ENCODE results near the gene TRIM71. TPM values are rescaled to one million over a fixed set of nuclear protein-coding genes. Genes with fewer than 3 reads are reported as not detected.

The TRIM71 gene
- total RNA-seq, 1 donor from 2014 or later, result 17.2 TPM

DNA sequence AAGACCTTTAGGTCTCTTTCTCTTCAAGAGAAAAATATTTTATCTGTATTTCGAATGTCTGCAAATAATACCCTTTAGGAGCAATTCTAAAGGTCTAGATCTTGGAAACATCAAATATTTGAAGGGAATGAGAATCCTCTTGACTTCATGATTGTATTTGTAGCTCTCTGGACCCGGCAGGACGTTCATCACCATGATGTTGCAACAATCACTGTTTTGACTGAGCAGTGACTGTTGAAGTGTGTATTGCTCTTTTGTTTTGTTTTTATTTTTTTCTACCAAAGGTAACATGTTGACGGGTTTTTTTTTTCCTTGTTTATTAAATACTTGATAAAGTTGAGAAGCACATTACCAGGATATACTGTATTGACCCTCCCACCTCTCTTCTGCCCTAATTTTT is 78.3 kb downstream of the TRIM71 start:
- H3K9ac ChIP-seq (ENCODE audit: low read length), result no peak overlapping the region
- Mint-ChIP-seq H3K9me3 (ENCODE audit: unreplicated experiment) (no peaks in the 10 kb centered on the region), H3K4me1 (ENCODE audit: low read depth, unreplicated experiment) (no peaks in the 10 kb centered on the region), H3K36me3 (ENCODE audit: low read depth, unreplicated experiment) (peaks cover 20% of the 10 kb centered on the region), H3K27me3 (ENCODE audit: low read depth, unreplicated experiment) (no peaks in the 10 kb centered on the region), H3K27ac (ENCODE audit: unreplicated experiment) (no peak overlapping the region), H3K4me3 (ENCODE audit: unreplicated experiment) (no peak overlapping the region)
- H3K36me3 ChIP-seq (ENCODE audit: insufficient read depth, low read length), result no peaks in the 10 kb centered on the region
- no peak overlapping the region for H3K4me3 ChIP-seq (ENCODE audit: insufficient read depth, low read depth, low read length)
- no peaks in the 10 kb centered on the region for H3K9me3 ChIP-seq (ENCODE audit: insufficient read depth, low read depth, low read length)
- H3K4me2 ChIP-seq (ENCODE audit: low read length), result no peak overlapping the region
- H3K27me3 ChIP-seq (ENCODE audit: insufficient read depth, low read length), result peaks cover 27% of the 10 kb centered on the region
- H4K20me1 ChIP-seq (ENCODE audit: insufficient read depth, low read length), result no peaks in the 10 kb centered on the region
- FAIRE-seq (no peak), DNase-seq (ENCODE audit: low read depth) (no peak)
- no peak for TF ChIP-seq CTCF (IDR thresholded peaks at IDR 0.05; ENCODE audit: insufficient read depth, low read depth, low read length)
- TF ChIP-seq EZH2 (IDR thresholded peaks at IDR 0.05; ENCODE audit: insufficient read depth, low read length), result no peak
- no peak overlapping the region for H2AFZ ChIP-seq (ENCODE audit: low read depth, low read length)
- H3K27ac ChIP-seq (ENCODE audit: low read depth, low read length), result no peak overlapping the region
- H3K79me2 ChIP-seq (ENCODE audit: insufficient read depth, low read length), result no peaks in the 10 kb centered on the region
- H3K4me1 ChIP-seq (ENCODE audit: insufficient read depth, low read length), result no peaks in the 10 kb centered on the region

DNA sequence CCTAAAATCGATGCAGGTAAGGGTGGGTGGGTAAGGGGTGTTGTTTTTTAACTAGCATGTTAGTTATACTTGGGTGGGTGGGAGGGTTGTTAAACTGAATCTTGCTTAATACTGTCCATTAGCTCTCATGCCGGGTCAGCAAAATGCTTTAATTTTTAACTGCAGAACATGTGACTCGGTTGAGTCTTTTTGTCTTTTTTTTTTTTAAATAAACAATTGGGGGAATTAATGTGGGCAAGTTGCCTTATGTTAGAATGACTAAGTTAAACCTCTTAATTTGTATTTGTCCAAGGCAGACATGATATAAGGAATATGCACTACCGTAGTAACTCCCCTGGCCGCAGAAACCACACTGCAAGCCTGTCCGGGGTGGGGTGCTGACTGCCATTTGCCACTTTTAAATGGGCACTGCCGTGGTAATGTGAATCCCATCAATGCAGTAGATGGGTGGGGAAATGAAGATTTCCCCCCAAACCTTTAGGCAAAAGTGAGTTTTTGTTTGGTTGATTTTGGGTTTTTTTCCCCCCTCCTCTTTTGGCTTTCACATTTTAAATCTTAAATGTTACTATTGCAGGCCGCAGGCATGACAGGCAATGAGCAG is 79.3 kb downstream of the TRIM71 start:
- H3K4me3 Mint-ChIP-seq (ENCODE audit: unreplicated experiment), result no peak overlapping the region
- Histone ChIP-seq H3K27ac (ENCODE audit: low read depth, low read length) (no peak overlapping the region), H3K36me3 (ENCODE audit: insufficient read depth, low read length) (no peaks in the 10 kb centered on the region), H2AFZ (ENCODE audit: low read depth, low read length) (no peak overlapping the region), H4K20me1 (ENCODE audit: insufficient read depth, low read length) (no peaks in the 10 kb centered on the region), H3K9me3 (ENCODE audit: insufficient read depth, low read depth, low read length) (no peaks in the 10 kb centered on the region), H3K27me3 (ENCODE audit: insufficient read depth, low read length) (peaks cover 28% of the 10 kb centered on the region), H3K4me3 (ENCODE audit: insufficient read depth, low read depth, low read length) (no peak overlapping the region), H3K4me2 (ENCODE audit: low read length) (no peak overlapping the region), H3K79me2 (ENCODE audit: insufficient read depth, low read length) (no peaks in the 10 kb centered on the region), H3K4me1 (ENCODE audit: insufficient read depth, low read length) (no peaks in the 10 kb centered on the region), H3K9ac (ENCODE audit: low read length) (no peak overlapping the region)
- DNase-seq (ENCODE audit: low read depth) (peak; percentile 25), FAIRE-seq (no peak)
- TF ChIP-seq EZH2 (IDR thresholded peaks at IDR 0.05; ENCODE audit: insufficient read depth, low read length), result no peak
- no peak for TF ChIP-seq CTCF (IDR thresholded peaks at IDR 0.05; ENCODE audit: insufficient read depth, low read depth, low read length)
- H3K4me1 Mint-ChIP-seq (ENCODE audit: low read depth, unreplicated experiment), result no peaks in the 10 kb centered on the region
- no peaks in the 10 kb centered on the region for H3K9me3 Mint-ChIP-seq (ENCODE audit: unreplicated experiment)
- peaks cover 13% of the 10 kb centered on the region for H3K36me3 Mint-ChIP-seq (ENCODE audit: low read depth, unreplicated experiment)
- H3K27ac Mint-ChIP-seq (ENCODE audit: unreplicated experiment), result no peak overlapping the region
- H3K27me3 Mint-ChIP-seq (ENCODE audit: low read depth, unreplicated experiment), result no peaks in the 10 kb centered on the region

- H3K4me1 Mint-ChIP-seq (ENCODE audit: low read depth, unreplicated experiment), result peaks cover 1% of the 10 kb centered on the region
Measured at GRCh38 chr3:32897981-32898623, 80.3 kb downstream of the TRIM71 start.

More at GRCh38 chr3:32897981-32898623, 80.3 kb downstream of the TRIM71 start:
- H2AFZ ChIP-seq (ENCODE audit: low read depth, low read length), result no peak overlapping the region
- no peaks in the 10 kb centered on the region for H3K36me3 ChIP-seq (ENCODE audit: insufficient read depth, low read length)
- no peak for FAIRE-seq
- no peak overlapping the region for H3K27ac Mint-ChIP-seq (ENCODE audit: unreplicated experiment)
- no peaks in the 10 kb centered on the region for H3K4me1 ChIP-seq (ENCODE audit: insufficient read depth, low read length)
- H3K27ac ChIP-seq (ENCODE audit: low read depth, low read length), result no peak overlapping the region
- H3K27me3 Mint-ChIP-seq (ENCODE audit: low read depth, unreplicated experiment), result no peaks in the 10 kb centered on the region
- DNase-seq (ENCODE audit: low read depth), result no peak
- no peak overlapping the region for H3K4me3 Mint-ChIP-seq (ENCODE audit: unreplicated experiment)
- no peaks in the 10 kb centered on the region for H3K9me3 Mint-ChIP-seq (ENCODE audit: unreplicated experiment)
- peaks cover 9% of the 10 kb centered on the region for H3K36me3 Mint-ChIP-seq (ENCODE audit: low read depth, unreplicated experiment)
- peaks cover 23% of the 10 kb centered on the region for H3K27me3 ChIP-seq (ENCODE audit: insufficient read depth, low read length)
- no peaks in the 10 kb centered on the region for H3K9me3 ChIP-seq (ENCODE audit: insufficient read depth, low read depth, low read length)
- no peaks in the 10 kb centered on the region for H4K20me1 ChIP-seq (ENCODE audit: insufficient read depth, low read length)
- TF ChIP-seq EZH2 (IDR thresholded peaks at IDR 0.05; ENCODE audit: insufficient read depth, low read length) (no peak), CTCF (IDR thresholded peaks at IDR 0.05; ENCODE audit: insufficient read depth, low read depth, low read length) (no peak)
- no peak overlapping the region for H3K9ac ChIP-seq (ENCODE audit: low read length)
- no peaks in the 10 kb centered on the region for H3K79me2 ChIP-seq (ENCODE audit: insufficient read depth, low read length)
- H3K4me2 ChIP-seq (ENCODE audit: low read length), result no peak overlapping the region
- no peak overlapping the region for H3K4me3 ChIP-seq (ENCODE audit: insufficient read depth, low read depth, low read length)

Measured in astrocyte (in vitro differentiated cells and primary cell).